Measurements from ENCODE around the gene APEX1.
"Not testable (repeated sequence)": the region's sequence is repeated elsewhere in the genome, so short reads cannot be mapped to it uniquely, and the experiment has no call there.

APEX1 gene

DNA sequence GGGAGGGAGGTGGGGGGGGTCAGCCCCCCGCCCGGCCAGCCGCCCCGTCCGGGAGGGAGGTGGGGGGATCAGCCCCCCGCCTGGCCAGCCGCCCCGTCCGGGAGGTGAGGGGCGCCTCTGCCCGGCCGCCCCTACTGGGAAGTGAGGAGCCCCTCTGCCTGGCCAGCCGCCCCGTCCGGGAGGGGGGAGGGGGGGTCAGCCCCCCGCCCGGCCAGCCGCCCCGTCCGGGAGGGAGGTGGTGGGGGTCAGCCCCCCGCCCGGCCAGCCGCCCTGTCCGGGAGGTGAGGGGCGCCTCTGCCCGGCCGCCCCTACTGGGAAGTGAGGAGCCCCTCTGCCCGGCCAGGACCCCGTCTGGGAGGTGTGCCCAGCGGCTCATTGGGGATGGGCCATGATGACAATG lies 51.7 kb downstream of the APEX1 start:
- DNase-seq; H3K9me3 ChIP-seq (ENCODE audit: control insufficient read depth, low read length); H3K27ac ChIP-seq (ENCODE audit: insufficient read depth, low read length, poor library complexity, severe bottlenecking); H3K27me3 ChIP-seq (replicated peaks; ENCODE audit: control insufficient read depth, insufficient read depth, low read length, poor library complexity, severe bottlenecking); H3K4me1 ChIP-seq (ENCODE audit: control insufficient read depth, insufficient read depth, low read length, poor library complexity, severe bottlenecking); H3K4me3 ChIP-seq (ENCODE audit: insufficient read depth, low read depth, low read length, poor library complexity, severe bottlenecking); H3K36me3 ChIP-seq (ENCODE audit: control insufficient read depth, insufficient read depth, low read length): not testable (repeated sequence)

Data from effector memory CD4-positive, alpha-beta T cell (primary cell).